Endothelial cell of umbilical vein (primary cell): ENCODE data around the gene ZDHHC6. TPM values are rescaled to one million over a fixed set of nuclear protein-coding genes. Genes with fewer than 3 reads are reported as not detected.

Experiments
- BruUV-seq: library from RNA; stranded (reverse); fragments of 400-500 nt; replicated peaks from 2 replicates; lab custom pipeline; 2021; lab: Mats Ljungman, UMichigan
- CTCF ChIA-PET: fragments of 300-600, 350-600 bp; sonication (Branson Sonifier 250); formaldehyde crosslinking; loops from one replicate; lab custom pipeline; 2021; ENCODE audit warnings: antibody characterized with exemption, inconsistent platforms; lab: Charles Lee
- POLR2A ChIA-PET: fragments of 300-600, 350-600 bp; sonication (Branson Sonifier 250); formaldehyde crosslinking; loops from one replicate; lab custom pipeline; 2021; ENCODE audit warnings: antibody characterized with exemption, inconsistent platforms; lab: Charles Lee
- DNase-seq: peaks from one replicate; pipeline ENCODE4 v3.0.0-alpha.2; 2011; ENCODE audit warnings: low read depth, low spot score
- FAIRE-seq: peaks from 2 replicates; lab custom pipeline; 2011; peaks lifted over from hg19 to GRCh38; lab: Jason Lieb, UNC
- H2AFZ ChIP-seq: 2 replicates; pipeline ENCODE4 v1.6.0; 2012; ENCODE audit warnings: low read depth, low read length, control low read depth, inconsistent platforms
- H3K27ac ChIP-seq: 2 replicates; pipeline ENCODE4 v1.5.1; 2011; ENCODE audit warnings: low read depth, mild to moderate bottlenecking, control low read depth, low read length, moderate library complexity; ENCODE audit not compliant: insufficient read depth
- H3K27me3 ChIP-seq, 2 experiments: 2 replicates each; pipeline versions ENCODE4 v1.6.0 to v1.6.1; 2011; ENCODE audit warnings: low read length in 2 of 2, mixed read lengths in 1 of 2; ENCODE audit not compliant: control insufficient read depth in 2 of 2, insufficient read depth in 2 of 2
- H3K36me3 ChIP-seq, 2 experiments: 2 replicates in 1 of 2; 3 replicates in 1 of 2; pipeline ENCODE4 v1.5.1; 2011; ENCODE audit warnings: low read length in 2 of 2, mild to moderate bottlenecking in 1 of 2, moderate library complexity in 1 of 2; ENCODE audit not compliant: control insufficient read depth in 2 of 2, insufficient read depth in 2 of 2; ENCODE audit errors: extremely low read depth in 1 of 2
- H3K4me1 ChIP-seq: 3 replicates; pipeline ENCODE4 v1.5.1; 2011; ENCODE audit warnings: mild to moderate bottlenecking, low read length; ENCODE audit not compliant: control insufficient read depth, insufficient read depth; ENCODE audit errors: extremely low read depth
- H3K4me2 ChIP-seq: 2 replicates; pipeline ENCODE4 v1.6.1; 2011; ENCODE audit warnings: low read length, control low read depth, mixed read lengths; ENCODE audit not compliant: insufficient read depth
- H3K4me3 ChIP-seq, 3 experiments: fragments of 200-600 bp in 1 of 3; sonication (generic), shearing (Covaris generic) in 1 of 3; replicated peaks in 1 of 3; 2 replicates each; pipeline ENCODE4 v1.5.1; 2011 to 2016; ENCODE audit warnings: control low read depth in 3 of 3, low read length in 3 of 3, mild to moderate bottlenecking in 2 of 3, inconsistent platforms in 1 of 3, low read depth in 1 of 3, moderate library complexity in 1 of 3; ENCODE audit not compliant: insufficient read depth in 1 of 3
- H3K79me2 ChIP-seq: 2 replicates; pipeline ENCODE4 v1.6.0; 2012; ENCODE audit warnings: low read length, inconsistent platforms; ENCODE audit not compliant: control insufficient read depth, insufficient read depth
- H3K9ac ChIP-seq: replicated peaks from 2 replicates; pipeline ENCODE3; 2011; ENCODE audit warnings: low read length, control low read depth; ENCODE audit not compliant: insufficient read depth; ENCODE audit errors: extremely low read depth
- H3K9me1 ChIP-seq: replicated peaks from 3 replicates; pipeline ENCODE4 v1.6.0; 2011; ENCODE audit warnings: mild to moderate bottlenecking, low read length; ENCODE audit not compliant: control insufficient read depth, insufficient read depth; ENCODE audit errors: extremely low read depth
- H3K9me3 ChIP-seq: replicated peaks from 2 replicates; pipeline ENCODE4 v1.5.1; 2012; ENCODE audit warnings: low read length, inconsistent platforms; ENCODE audit not compliant: control insufficient read depth, insufficient read depth
- H4K20me1 ChIP-seq: replicated peaks from 2 replicates; pipeline ENCODE3; 2011; ENCODE audit warnings: mild to moderate bottlenecking, low read length; ENCODE audit not compliant: control insufficient read depth, insufficient read depth; ENCODE audit errors: extremely low read depth
- EZH2 ChIP-seq: IDR thresholded peaks from 2 replicates; pipeline ENCODE4 v1.6.1; 2012; ENCODE audit warnings: borderline replicate concordance, low read depth, mild to moderate bottlenecking, moderate library complexity, low read length, inconsistent platforms; ENCODE audit not compliant: severe bottlenecking
- FOS ChIP-seq: IDR thresholded peaks from 2 replicates; pipeline ENCODE4 v1.6.1; 2011; ENCODE audit warnings: mild to moderate bottlenecking, low read length, moderate library complexity, borderline replicate concordance; ENCODE audit not compliant: insufficient read depth
- GATA2 ChIP-seq: IDR thresholded peaks from 2 replicates; pipeline ENCODE4 v1.7.0; 2011; ENCODE audit warnings: low read depth, mild to moderate bottlenecking, moderate library complexity, mixed read lengths, low read length; ENCODE audit not compliant: insufficient read length, insufficient read depth
- JUN ChIP-seq: IDR thresholded peaks from 2 replicates; pipeline ENCODE4 v1.6.1; 2011; ENCODE audit warnings: borderline replicate concordance, low read depth; ENCODE audit not compliant: insufficient read length, insufficient read depth
- MYC ChIP-seq: IDR thresholded peaks from one replicate; pipeline ENCODE4 v1.6.1; 2011; ENCODE audit warnings: mild to moderate bottlenecking, low read depth, low read length
- POLR2A ChIP-seq: IDR thresholded peaks from 2 replicates; pipeline ENCODE4 v1.6.1; 2012; ENCODE audit warnings: low read depth, mild to moderate bottlenecking, control low read depth, low read length
- POLR2AphosphoS5 ChIP-seq: IDR thresholded peaks from 2 replicates; pipeline ENCODE4 v1.6.1; 2012; ENCODE audit warnings: low read depth, mild to moderate bottlenecking, control low read depth, low read length, moderate library complexity; ENCODE audit not compliant: insufficient read depth
- dilution Hi-C: fragments of 300-500 bp; cut with MboI; formaldehyde crosslinking; loops from one replicate; pipeline ENCODE4 v1.15.0; 2019; ENCODE audit warnings: low sequenced_read_pairs; ENCODE audit not compliant: extremely low pct_ligation_motif_present
- intact Hi-C: fragments of 100-400 bp; cut with micrococcal nuclease; formaldehyde crosslinking; loops from one replicate; pipeline ENCODE4 v1.10.0; 2022
- polyA plus RNA-seq, 4 experiments: library from polyadenylated mRNA; depleted of rRNA in 3 of 4; stranded (reverse) in 3 of 4; unstranded in 1 of 4; fragments of >200 nt; gene quantifications; 2 replicates each; pipeline versions ENCODE4 v1.2.1 to v1.2.3, GENCODE V29; 2011 to 2012; ENCODE audit warnings: missing spikeins in 1 of 4
- total RNA-seq: library from RNA; stranded (reverse); gene quantifications from 2 replicates; pipeline ENCODE4 v1.2.3, GENCODE V29; 2021
- TF ChIP-seq, protein P1 (sequence below): IDR thresholded peaks from 2 replicates; pipeline ENCODE4 v1.6.1; 2011; ENCODE audit not compliant: insufficient read depth, insufficient read length
- TF ChIP-seq, protein P2 (sequence below), 2 donors: IDR thresholded peaks; 1 replicate in 1 of 2; 2 replicates in 1 of 2; pipeline ENCODE4 v1.5.1; 2011; ENCODE audit warnings: low read length in 2 of 2, mild to moderate bottlenecking in 2 of 2, moderate library complexity in 2 of 2, control low read depth in 1 of 2, inconsistent platforms in 1 of 2, low read depth in 1 of 2; ENCODE audit not compliant: insufficient read depth in 1 of 2; ENCODE audit errors: extremely low read depth in 1 of 2

The ZDHHC6 gene
- total and polyA plus RNA-seq, 2 donors (not counting 3 experiments of a cell fraction or from before 2014, with no cell fraction given): 21.6 to 41.9 TPM

DNA sequence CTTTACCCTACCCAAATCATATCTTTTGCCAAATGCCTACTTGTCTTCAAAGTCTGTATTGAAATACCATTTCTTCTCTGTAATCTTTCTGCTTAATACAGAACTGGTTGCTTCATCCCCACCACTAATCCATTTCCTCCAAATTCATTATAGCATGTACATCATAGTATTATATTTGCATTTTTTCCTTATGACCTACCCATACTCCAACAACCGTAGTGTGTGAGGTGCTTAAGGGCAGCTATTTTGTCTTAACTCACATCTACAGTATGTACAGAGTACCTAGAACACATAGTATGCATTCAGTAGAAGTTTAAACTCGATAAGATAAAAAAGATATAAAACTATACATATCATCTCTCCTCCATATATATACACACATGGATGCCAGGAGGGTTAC, 49.1 kb downstream of the ZDHHC6 start:
- no peak overlapping the region for H2AFZ ChIP-seq
- no peaks in the 10 kb centered on the region for H3K9me1 ChIP-seq
- H3K9me3 ChIP-seq: no peaks in the 10 kb centered on the region
- DNase-seq (no peak), FAIRE-seq (no peak)
- intact Hi-C loops: no loop called here
- H3K9ac ChIP-seq: no peak overlapping the region
- H3K4me1 ChIP-seq: peaks cover 6% of the 10 kb centered on the region
- no peak overlapping the region for H3K27ac ChIP-seq
- ChIA-PET CTCF (no interaction called here), POLR2A (no interaction called here)
- no peak for TF ChIP-seq MYC
- no peak for TF ChIP-seq EZH2
- TF ChIP-seq, protein P1, sequence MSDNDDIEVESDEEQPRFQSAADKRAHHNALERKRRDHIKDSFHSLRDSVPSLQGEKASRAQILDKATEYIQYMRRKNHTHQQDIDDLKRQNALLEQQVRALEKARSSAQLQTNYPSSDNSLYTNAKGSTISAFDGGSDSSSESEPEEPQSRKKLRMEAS: no peak
- TF ChIP-seq, protein P2, sequence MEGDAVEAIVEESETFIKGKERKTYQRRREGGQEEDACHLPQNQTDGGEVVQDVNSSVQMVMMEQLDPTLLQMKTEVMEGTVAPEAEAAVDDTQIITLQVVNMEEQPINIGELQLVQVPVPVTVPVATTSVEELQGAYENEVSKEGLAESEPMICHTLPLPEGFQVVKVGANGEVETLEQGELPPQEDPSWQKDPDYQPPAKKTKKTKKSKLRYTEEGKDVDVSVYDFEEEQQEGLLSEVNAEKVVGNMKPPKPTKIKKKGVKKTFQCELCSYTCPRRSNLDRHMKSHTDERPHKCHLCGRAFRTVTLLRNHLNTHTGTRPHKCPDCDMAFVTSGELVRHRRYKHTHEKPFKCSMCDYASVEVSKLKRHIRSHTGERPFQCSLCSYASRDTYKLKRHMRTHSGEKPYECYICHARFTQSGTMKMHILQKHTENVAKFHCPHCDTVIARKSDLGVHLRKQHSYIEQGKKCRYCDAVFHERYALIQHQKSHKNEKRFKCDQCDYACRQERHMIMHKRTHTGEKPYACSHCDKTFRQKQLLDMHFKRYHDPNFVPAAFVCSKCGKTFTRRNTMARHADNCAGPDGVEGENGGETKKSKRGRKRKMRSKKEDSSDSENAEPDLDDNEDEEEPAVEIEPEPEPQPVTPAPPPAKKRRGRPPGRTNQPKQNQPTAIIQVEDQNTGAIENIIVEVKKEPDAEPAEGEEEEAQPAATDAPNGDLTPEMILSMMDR (IDR thresholded peaks at IDR 0.05; ENCODE audit: extremely low read depth in 1 of 2, insufficient read depth in 1 of 2, low read depth in 1 of 2, low read length in 2 of 2): no peak
- TF ChIP-seq POLR2A: no peak
- no peak for TF ChIP-seq JUN
- TF ChIP-seq GATA2: no peak
- no peak for TF ChIP-seq FOS
- no peak for TF ChIP-seq POLR2AphosphoS5
- dilution Hi-C loops: no loop called here
- BruUV-seq: no TSS peak
- H4K20me1 ChIP-seq: no peaks in the 10 kb centered on the region
- peaks cover 3 to 7% of the 10 kb centered on the region in 2 experiments for H3K27me3 ChIP-seq
- no peaks in the 10 kb centered on the region for H3K79me2 ChIP-seq
- H3K36me3 ChIP-seq: no peaks in the 10 kb centered on the region
- no peak overlapping the region for H3K4me2 ChIP-seq
- H3K4me3 ChIP-seq: no peak overlapping the region
